MCF 10A (cell line): ENCODE data around the gene TRRAP. TPM values are rescaled to one million over a fixed set of nuclear protein-coding genes. Genes with fewer than 3 reads are reported as not detected.
A peak's percentile ranks its signal among the peaks of the same experiment; 100 is the strongest.

Experiments
- Bru-seq: library from RNA; stranded (reverse); fragments of 400-500 nt; gene quantifications from one replicate; lab custom pipeline; 2021; lab: Mats Ljungman, UMichigan
- BruChase-seq, 2 experiments: library from RNA; stranded (reverse); fragments of 400-500 nt; gene quantifications; one replicate each; lab custom pipeline; 2021; lab: Mats Ljungman, UMichigan
- BruUV-seq: library from RNA; stranded (reverse); fragments of 400-500 nt; replicated peaks from 2 replicates; lab custom pipeline; 2021; lab: Mats Ljungman, UMichigan
- CTCF ChIA-PET: fragments of 300-600 bp; sonication (Branson Sonifier 250); formaldehyde crosslinking; extraction: SDS; loops from one replicate; lab custom pipeline; 2021; ENCODE audit warnings: antibody characterized with exemption, inconsistent platforms; lab: Yijun Ruan, JAX
- POLR2A ChIA-PET: fragments of 300-600, 350-650 bp; sonication (Branson Sonifier 250); formaldehyde crosslinking; extraction: SDS; loops from one replicate; lab custom pipeline; 2020; ENCODE audit warnings: antibody characterized with exemption, inconsistent platforms; lab: Yijun Ruan, JAX
- DNase-seq: peaks from one replicate; pipeline ENCODE4 v3.0.0-alpha.2; 2018; ENCODE audit not compliant: unreplicated experiment
- H3K27ac Mint-ChIP-seq: one replicate; pipeline ENCODE4 v1.8.0; 2022; ENCODE audit warnings: mild to moderate bottlenecking, low read depth, mixed read lengths; ENCODE audit not compliant: unreplicated experiment
- H3K27me3 Mint-ChIP-seq: one replicate; pipeline ENCODE4 v1.8.0; 2022; ENCODE audit warnings: mixed read lengths; ENCODE audit not compliant: insufficient read depth, unreplicated experiment
- H3K36me3 Mint-ChIP-seq: one replicate; pipeline ENCODE4 v1.8.0; 2022; ENCODE audit warnings: mild to moderate bottlenecking, moderate library complexity, mixed read lengths; ENCODE audit not compliant: insufficient read depth, unreplicated experiment
- H3K4me1 Mint-ChIP-seq: one replicate; pipeline ENCODE4 v1.8.0; 2022; ENCODE audit warnings: mixed read lengths; ENCODE audit not compliant: insufficient read depth, unreplicated experiment
- H3K4me3 Mint-ChIP-seq: one replicate; pipeline ENCODE4 v1.8.0; 2022; ENCODE audit warnings: mild to moderate bottlenecking, moderate library complexity, mixed read lengths; ENCODE audit not compliant: unreplicated experiment
- H3K9me3 Mint-ChIP-seq: one replicate; pipeline ENCODE4 v1.8.0; 2022; ENCODE audit warnings: mixed read lengths; ENCODE audit not compliant: unreplicated experiment
- CTCF ChIP-seq: fragments of 200-600 bp; IDR thresholded peaks from one replicate; pipeline ENCODE4 v1.8.0; 2022; ENCODE audit warnings: antibody characterized with exemption, mild to moderate bottlenecking; ENCODE audit not compliant: unreplicated experiment
- intact Hi-C: fragments of 100-400 bp; cut with micrococcal nuclease; formaldehyde crosslinking; loops from 2 replicates; pipeline ENCODE4 v1.14.1; 2022
- long read RNA-seq: library from polyadenylated mRNA; stranded (forward); transcript quantifications from one replicate; pipeline ENCODE4 v2.0.0, GENCODE V29; 2022
- total RNA-seq: library from RNA; stranded (reverse); gene quantifications from 2 replicates; pipeline ENCODE4 v1.2.3, GENCODE V29; 2022

The TRRAP gene
- total RNA-seq (30.4 and 31.5 TPM in 2 replicates), Bru-seq, nascent RNA (percentile 75 among the genes with signal in this experiment), BruChase-seq, experiment 1, labeled RNA remaining after a 6-hour chase (percentile 86 among the genes with signal in this experiment), BruChase-seq, experiment 2, labeled RNA remaining after a 2-hour chase (percentile 76 among the genes with signal in this experiment)
- long read RNA-seq, partial matches to known transcripts: 10 of 32 reads
- long read RNA-seq, other reads (novel, unspliced or antisense): 22 of 32 reads

- Mint-ChIP-seq H3K27me3 (no peaks in the 10 kb centered on the region), H3K27ac (peak within 1 kb of the TSS; percentile 71), H3K4me1 (no peaks in the 10 kb centered on the region), H3K36me3 (peaks cover 26% of the 10 kb centered on the region), H3K4me3 (peak within 1 kb of the TSS; percentile 85), H3K9me3 (no peaks in the 10 kb centered on the region)
- TF ChIP-seq CTCF: peak; percentile 95
- POLR2A ChIA-PET: interaction anchor here (0.7 to 1.4 kb wide), 7 partner anchors 9 to 596 kb away, joined by 3 to 4 read pairs (median 3); partner anchors contain the start of gene BAIAP2L1
- intact Hi-C loops: no loop called here
- BruUV-seq: TSS peak; percentile 77
- DNase-seq: peak; percentile 64
- CTCF ChIA-PET: interaction anchor here (0.6 to 1.6 kb wide), 12 partner anchors 9 to 754 kb away, joined by 3 to 5 read pairs (median 3); no protein-coding TSS in a partner anchor
Observed at GRCh38 chr7:98878365-98879197, at the start of gene TRRAP. Gene TRRAP (plus strand): TSS chr7:98878532. CDS start chr7:98881151, 2,619 bp downstream.

GRCh38 chr7:98830972-98831548 lies 47.3 kb upstream of the TRRAP start:
- CTCF ChIA-PET: interaction anchor here (0.6 to 15.8 kb wide), 10 partner anchors 11 to 1714 kb away, joined by 3 to 515 read pairs (median 3); no protein-coding TSS in a partner anchor
- BruUV-seq: no TSS peak
- Mint-ChIP-seq H3K27ac (no peak overlapping the region), H3K36me3 (no peaks in the 10 kb centered on the region), H3K27me3 (no peaks in the 10 kb centered on the region), H3K4me3 (no peak overlapping the region), H3K9me3 (no peaks in the 10 kb centered on the region), H3K4me1 (peaks cover 5% of the 10 kb centered on the region)
- no peak for TF ChIP-seq CTCF
- POLR2A ChIA-PET: no interaction called here
- intact Hi-C loops: no loop called here
- no peak for DNase-seq

- intact Hi-C loops: no loop called here
Observed at GRCh38 chr7:98831641-98832221, 46.6 kb upstream of the TRRAP start.

More at GRCh38 chr7:98831641-98832221, 46.6 kb upstream of the TRRAP start:
- H3K9me3 Mint-ChIP-seq: no peaks in the 10 kb centered on the region
- H3K4me1 Mint-ChIP-seq: peaks cover 2% of the 10 kb centered on the region
- peak; percentile 67 for TF ChIP-seq CTCF
- H3K36me3 Mint-ChIP-seq: no peaks in the 10 kb centered on the region
- H3K4me3 Mint-ChIP-seq: no peak overlapping the region
- peak; percentile 35 for DNase-seq
- BruUV-seq: no TSS peak
- no peak overlapping the region for H3K27ac Mint-ChIP-seq
- CTCF ChIA-PET: interaction anchor here (0.6 to 15.8 kb wide), 10 partner anchors 10 to 1715 kb away, joined by 3 to 515 read pairs (median 4); no protein-coding TSS in a partner anchor
- no peaks in the 10 kb centered on the region for H3K27me3 Mint-ChIP-seq
- POLR2A ChIA-PET: no interaction called here
